ENCODE measurements around the gene ENPP6.

Gene ENPP6

GRCh38 chr4:184246426-184246825 lies 28.8 kb upstream of the ENPP6 start:
- no peak for TF ChIP-seq PPARA (CRISPR knock-in tag; IDR thresholded peaks at IDR 0.05; ENCODE audit: borderline replicate concordance)
- no peak for TF ChIP-seq ZNF70 (CRISPR knock-in tag; IDR thresholded peaks at IDR 0.05)
- no peak for TF ChIP-seq ISL1 (CRISPR knock-in tag; IDR thresholded peaks at IDR 0.05)
- no peak for TF ChIP-seq TOX (CRISPR knock-in tag; IDR thresholded peaks at IDR 0.05; ENCODE audit: borderline replicate concordance)
- no peak for TF ChIP-seq CREB5 (CRISPR knock-in tag; IDR thresholded peaks at IDR 0.05; ENCODE audit: low read depth)
- no peak for TF ChIP-seq TCF4 (CRISPR knock-in tag; IDR thresholded peaks at IDR 0.05; ENCODE audit: borderline replicate concordance)
- no peak for TF ChIP-seq POU6F1 (CRISPR knock-in tag; IDR thresholded peaks at IDR 0.05; ENCODE audit: borderline replicate concordance, low read depth)
- TF ChIP-seq PATZ1 (CRISPR knock-in tag; IDR thresholded peaks at IDR 0.05; ENCODE audit: borderline replicate concordance) = no peak
- no peak for TF ChIP-seq TSHZ2 (CRISPR knock-in tag; IDR thresholded peaks at IDR 0.05)
- TF ChIP-seq ZFP3 (CRISPR knock-in tag; IDR thresholded peaks at IDR 0.05) = no peak
- no peak for TF ChIP-seq ZC3H10 (CRISPR knock-in tag; IDR thresholded peaks at IDR 0.05)
- TF ChIP-seq ZFP30 (CRISPR knock-in tag; IDR thresholded peaks at IDR 0.05) = no peak
- TF ChIP-seq BACH2 (CRISPR knock-in tag; IDR thresholded peaks at IDR 0.05; ENCODE audit: borderline replicate concordance) = no peak
- no peak for TF ChIP-seq ZNF565 (CRISPR knock-in tag; conservative IDR thresholded peaks at IDR 0.05; ENCODE audit: low read depth)
- TF ChIP-seq ARNTL (CRISPR knock-in tag; IDR thresholded peaks at IDR 0.05; ENCODE audit: borderline replicate concordance, low read depth) = no peak
- TF ChIP-seq ZNF8 (CRISPR knock-in tag; IDR thresholded peaks at IDR 0.05) = no peak
- TF ChIP-seq GLIS3 (CRISPR knock-in tag; IDR thresholded peaks at IDR 0.05) = no peak
- no peak for TF ChIP-seq ESRRG (CRISPR knock-in tag; IDR thresholded peaks at IDR 0.05)
- no peak for TF ChIP-seq SNAI2 (CRISPR knock-in tag; IDR thresholded peaks at IDR 0.05)
- TF ChIP-seq OSR1 (CRISPR knock-in tag; IDR thresholded peaks at IDR 0.05) = no peak
- ATAC-seq = no peak

GRCh38 chr4:184238072-184238745 lies 20.5 kb upstream of the ENPP6 start:
- ATAC-seq = no peak
- TF ChIP-seq ZFP3 (CRISPR knock-in tag; IDR thresholded peaks at IDR 0.05) (no peak), GLIS3 (CRISPR knock-in tag; IDR thresholded peaks at IDR 0.05) (no peak), CSRNP3 (CRISPR knock-in tag; IDR thresholded peaks at IDR 0.05) (no peak), RARB (CRISPR knock-in tag; IDR thresholded peaks at IDR 0.05) (no peak), OSR1 (CRISPR knock-in tag; IDR thresholded peaks at IDR 0.05) (no peak), ZNF565 (CRISPR knock-in tag; conservative IDR thresholded peaks at IDR 0.05; ENCODE audit: low read depth) (no peak), BACH2 (CRISPR knock-in tag; IDR thresholded peaks at IDR 0.05; ENCODE audit: borderline replicate concordance) (no peak), SNAI2 (CRISPR knock-in tag; IDR thresholded peaks at IDR 0.05) (no peak), TCF4 (CRISPR knock-in tag; IDR thresholded peaks at IDR 0.05; ENCODE audit: borderline replicate concordance) (no peak), POU6F1 (CRISPR knock-in tag; IDR thresholded peaks at IDR 0.05; ENCODE audit: borderline replicate concordance, low read depth) (no peak), TOX (CRISPR knock-in tag; IDR thresholded peaks at IDR 0.05; ENCODE audit: borderline replicate concordance) (no peak), ZFP30 (CRISPR knock-in tag; IDR thresholded peaks at IDR 0.05) (no peak), PPARA (CRISPR knock-in tag; IDR thresholded peaks at IDR 0.05; ENCODE audit: borderline replicate concordance) (no peak), TSHZ2 (CRISPR knock-in tag; IDR thresholded peaks at IDR 0.05) (no peak), ZNF8 (CRISPR knock-in tag; IDR thresholded peaks at IDR 0.05) (no peak), ZC3H10 (CRISPR knock-in tag; IDR thresholded peaks at IDR 0.05) (no peak)
